Measurements from ENCODE around the gene TMEM72. TPM values are rescaled to one million over a fixed set of nuclear protein-coding genes. Genes with fewer than 3 reads are reported as not detected.

The TMEM72 gene
- total RNA-seq, 1 experiment from 2014 or later, result not detected

- Histone ChIP-seq H3K4me1 (ENCODE audit: insufficient read depth, low read length) (no peaks in the 10 kb centered on the region), H3K56ac (ENCODE audit: insufficient read length, low read depth, low read length) (no peak overlapping the region), H2BK5ac (ENCODE audit: insufficient read length, low read length) (no peak overlapping the region), H3K27ac (ENCODE audit: insufficient read length, low read depth, low read length) (no peak overlapping the region), H3K18ac (ENCODE audit: insufficient read length, low read depth, low read length) (no peak overlapping the region), H3K9ac (ENCODE audit: extremely low read depth, insufficient read length, low read length) (no peak overlapping the region), H4K91ac (ENCODE audit: insufficient read length, low read depth, low read length) (no peak overlapping the region), H3K4me2 (ENCODE audit: insufficient read depth, insufficient read length, low read length) (no peak overlapping the region), H3K23ac (ENCODE audit: insufficient read length, low read depth, low read length) (no peak overlapping the region), H2BK20ac (ENCODE audit: low read depth, low read length, poor library complexity, severe bottlenecking) (no peak overlapping the region), H3K27me3 (ENCODE audit: insufficient read depth, low read length) (no peaks in the 10 kb centered on the region), H4K5ac (ENCODE audit: insufficient read length, low read depth, low read length) (no peak overlapping the region), H3T11ph (ENCODE audit: low read length) (no peak overlapping the region), H3K23me2 (ENCODE audit: insufficient read length, low read depth, low read length, poor library complexity, severe bottlenecking) (no peaks in the 10 kb centered on the region), H2AK5ac (ENCODE audit: insufficient read length, low read length) (no peak overlapping the region), H3K9me3 (ENCODE audit: control insufficient read depth, low read depth, low read length) (no peaks in the 10 kb centered on the region), H2BK12ac (ENCODE audit: insufficient read length, low read depth, low read length) (no peak overlapping the region), H3K14ac (ENCODE audit: insufficient read depth, low read length) (no peak overlapping the region), H4K8ac (replicated peaks; ENCODE audit: insufficient read length, low read depth, low read length) (no peak overlapping the region), H2AFZ (ENCODE audit: low read length) (no peak overlapping the region), H3K4ac (ENCODE audit: low read depth, low read length) (no peak overlapping the region), H2BK15ac (ENCODE audit: low read depth, low read length) (no peak overlapping the region), H4K20me1 (ENCODE audit: control insufficient read depth, insufficient read depth, insufficient read length) (no peaks in the 10 kb centered on the region), H2BK120ac (ENCODE audit: low read depth, low read length, poor library complexity, severe bottlenecking) (no peak overlapping the region), H3K79me1 (ENCODE audit: insufficient read depth, low read depth, low read length, poor library complexity, severe bottlenecking) (no peaks in the 10 kb centered on the region), H3K79me2 (ENCODE audit: insufficient read depth, low read length) (no peaks in the 10 kb centered on the region)
- WGBS (ENCODE audit: extremely low coverage, insufficient read length, low lambda C conversion rate), result no CpG with 5 or more reads among the region's 3 CpGs
- peaks cover 13 to 15% of the 10 kb centered on the region in 2 experiments for H3K4me1 Mint-ChIP-seq
- DNase-seq, result no peak
- peaks cover 0 to 9% (median 6%) of the 10 kb centered on the region in 3 experiments; a peak in 5 of 7 replicates for H3K36me3 Mint-ChIP-seq (ENCODE audit: insufficient read depth in 1 of 3, low read depth in 3 of 3)
- H3K4me3 Mint-ChIP-seq, result no peak overlapping the region
- TF ChIP-seq, protein P1, sequence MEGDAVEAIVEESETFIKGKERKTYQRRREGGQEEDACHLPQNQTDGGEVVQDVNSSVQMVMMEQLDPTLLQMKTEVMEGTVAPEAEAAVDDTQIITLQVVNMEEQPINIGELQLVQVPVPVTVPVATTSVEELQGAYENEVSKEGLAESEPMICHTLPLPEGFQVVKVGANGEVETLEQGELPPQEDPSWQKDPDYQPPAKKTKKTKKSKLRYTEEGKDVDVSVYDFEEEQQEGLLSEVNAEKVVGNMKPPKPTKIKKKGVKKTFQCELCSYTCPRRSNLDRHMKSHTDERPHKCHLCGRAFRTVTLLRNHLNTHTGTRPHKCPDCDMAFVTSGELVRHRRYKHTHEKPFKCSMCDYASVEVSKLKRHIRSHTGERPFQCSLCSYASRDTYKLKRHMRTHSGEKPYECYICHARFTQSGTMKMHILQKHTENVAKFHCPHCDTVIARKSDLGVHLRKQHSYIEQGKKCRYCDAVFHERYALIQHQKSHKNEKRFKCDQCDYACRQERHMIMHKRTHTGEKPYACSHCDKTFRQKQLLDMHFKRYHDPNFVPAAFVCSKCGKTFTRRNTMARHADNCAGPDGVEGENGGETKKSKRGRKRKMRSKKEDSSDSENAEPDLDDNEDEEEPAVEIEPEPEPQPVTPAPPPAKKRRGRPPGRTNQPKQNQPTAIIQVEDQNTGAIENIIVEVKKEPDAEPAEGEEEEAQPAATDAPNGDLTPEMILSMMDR (conservative IDR thresholded peaks at IDR 0.05), result no peak
- peaks cover 12% of the 10 kb centered on the region for H3K27me3 Mint-ChIP-seq (ENCODE audit: low read depth)
- no peak overlapping the region for H3K27ac Mint-ChIP-seq
- peaks cover 11 to 14% of the 10 kb centered on the region in 2 experiments for H3K9me3 Mint-ChIP-seq
Observed at GRCh38 chr10:44917848-44918247, 6.7 kb downstream of the TMEM72 start.

Data from H9 (cell line).